Fibroblast of skin of abdomen (primary cell): ENCODE data around the gene NUP107. TPM values are rescaled to one million over a fixed set of nuclear protein-coding genes. Genes with fewer than 3 reads are reported as not detected.
"Not testable (repeated sequence)": the region's sequence is repeated elsewhere in the genome, so short reads cannot be mapped to it uniquely, and the experiment has no call there.

ENCODE experiments used
- DNase-seq: peaks from one replicate; pipeline ENCODE4 v3.0.0-alpha.2; 2013
- polyA plus RNA-seq, 2 experiments: library from polyadenylated mRNA; unstranded; fragments of 120-200 nt; gene quantifications; one replicate each; pipeline ENCODE4 v1.2.1, GENCODE V29; 2013; ENCODE audit not compliant: insufficient read length in 2 of 2

Gene NUP107
- polyA plus RNA-seq (2013, experiment 1 of 2; ENCODE audit: insufficient read length), result 43.8 TPM
- polyA plus RNA-seq (2013, experiment 2 of 2; ENCODE audit: insufficient read length), result 43.8 TPM

GRCh38 chr12:68686595-68687521, at the start of gene NUP107:
Gene NUP107, plus strand, starts transcription at chr12:68686978. Its CDS starts 88 bp downstream, at chr12:68687066.
- DNase-seq, result peak; percentile 99

DNA sequence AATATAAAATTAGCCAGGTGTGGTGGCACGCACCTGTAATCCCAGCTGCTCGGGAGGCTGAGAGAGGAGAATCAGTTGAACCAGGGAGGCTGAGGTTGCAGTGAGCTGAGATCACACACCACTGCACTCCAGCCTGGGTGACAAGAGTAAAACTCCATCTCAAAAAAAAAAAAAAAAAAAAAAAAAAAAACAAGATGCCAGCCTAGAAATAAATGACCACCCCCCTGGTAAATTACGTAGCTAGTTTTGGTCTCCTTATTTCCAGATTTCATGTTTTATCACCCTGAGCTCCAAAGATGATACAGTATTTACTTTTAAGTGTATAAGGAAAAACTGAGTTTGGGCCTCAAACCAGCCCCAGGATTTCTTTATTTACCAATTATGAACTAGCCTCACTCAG, 49.3 kb upstream of the NUP107 start:
- DNase-seq, result not testable (repeated sequence)

GRCh38 chr12:68638171-68638570, 48.6 kb upstream of the NUP107 start:
- no peak for DNase-seq

GRCh38 chr12:68638721-68639395, 47.9 kb upstream of the NUP107 start:
- DNase-seq, result no peak

DNA sequence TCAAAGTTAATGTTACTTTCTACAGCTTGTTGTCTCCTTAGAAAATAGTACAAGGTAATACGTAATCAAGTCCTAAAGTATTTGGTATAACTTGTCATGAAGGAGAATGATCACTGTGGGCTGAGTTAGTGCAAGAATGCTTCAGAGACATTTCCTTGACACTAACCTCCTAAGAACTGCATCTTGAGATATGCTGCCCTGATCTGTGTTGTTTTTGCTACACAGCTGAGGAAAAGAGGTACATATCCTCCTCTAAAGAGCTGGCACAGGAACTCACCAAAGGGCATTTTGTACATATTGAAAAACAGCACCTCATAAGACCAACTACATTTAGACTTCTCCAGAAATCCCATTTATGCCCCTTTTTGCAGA, 47.4 kb upstream of the NUP107 start:
- DNase-seq, result no peak

DNA sequence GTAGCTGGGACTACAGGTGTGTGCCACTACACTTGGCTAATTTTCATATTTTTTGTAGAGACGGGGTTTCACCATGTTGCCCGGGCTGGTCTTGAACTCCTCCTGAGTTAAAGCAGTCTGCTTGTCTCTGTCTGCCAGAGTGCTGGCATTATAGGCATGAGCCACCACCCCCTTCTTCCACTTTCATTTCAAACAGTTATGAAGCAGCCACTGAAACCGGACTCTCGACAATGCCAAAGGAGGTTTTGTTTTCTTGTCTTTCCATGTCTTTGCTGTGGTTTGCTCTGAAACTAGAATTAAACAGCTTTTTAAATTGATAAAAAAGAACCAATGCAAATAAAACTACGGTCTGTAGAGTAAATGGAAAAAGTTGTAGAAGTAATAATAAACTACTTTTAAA, 45.6 kb upstream of the NUP107 start:
- DNase-seq, result no peak

DNA sequence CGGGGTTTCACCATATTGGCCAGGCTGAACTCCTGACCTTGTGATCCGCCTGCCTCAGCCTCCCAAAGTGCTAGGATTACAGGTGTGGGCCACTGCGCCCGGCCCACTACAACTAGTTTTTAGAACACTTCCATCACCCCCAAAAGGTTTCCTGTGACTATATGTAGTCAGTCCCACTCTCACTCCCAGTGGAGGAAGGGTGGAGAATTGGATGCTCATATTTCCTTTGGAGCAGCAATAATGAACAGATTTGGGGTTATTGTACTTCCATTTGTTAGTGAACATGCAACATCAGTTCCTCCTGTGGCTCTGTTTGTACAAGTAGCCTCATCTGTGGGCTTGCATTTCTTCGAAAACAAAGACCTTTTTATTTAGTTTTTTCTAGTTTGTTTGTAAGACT, 40.3 kb upstream of the NUP107 start:
- no peak for DNase-seq

- DNase-seq, result no peak
Observed at GRCh38 chr12:68647507-68647906, 39.3 kb upstream of the NUP107 start.

GRCh38 chr12:68648179-68648578, 38.6 kb upstream of the NUP107 start:
- DNase-seq, result no peak

DNA sequence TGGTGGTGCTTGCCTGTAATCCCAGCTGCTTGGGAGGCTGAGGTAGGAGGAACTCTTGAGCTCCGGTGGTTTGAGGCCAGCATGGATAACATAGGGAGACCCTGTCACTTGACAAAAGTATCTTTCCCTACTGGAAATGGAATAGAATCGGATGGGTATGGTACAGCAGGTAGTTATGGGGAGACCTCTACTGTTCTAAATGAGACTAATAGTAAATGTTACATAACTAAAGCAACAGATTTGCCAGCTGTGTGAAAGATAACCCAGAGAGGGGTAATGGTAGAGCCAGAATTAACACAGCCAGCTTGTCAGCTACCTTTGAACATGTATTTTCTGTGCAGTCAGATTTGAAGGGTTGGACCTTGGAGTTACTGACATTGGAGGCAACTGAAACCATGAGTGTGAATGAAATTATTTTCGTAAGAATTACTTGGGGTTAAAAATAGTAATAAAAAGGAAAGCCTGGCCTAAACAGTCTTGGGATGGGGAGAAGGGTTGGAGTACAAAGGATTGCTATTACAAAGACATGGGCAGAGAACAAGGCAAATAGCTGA, 21.7 kb upstream of the NUP107 start:
- no peak for DNase-seq

DNA sequence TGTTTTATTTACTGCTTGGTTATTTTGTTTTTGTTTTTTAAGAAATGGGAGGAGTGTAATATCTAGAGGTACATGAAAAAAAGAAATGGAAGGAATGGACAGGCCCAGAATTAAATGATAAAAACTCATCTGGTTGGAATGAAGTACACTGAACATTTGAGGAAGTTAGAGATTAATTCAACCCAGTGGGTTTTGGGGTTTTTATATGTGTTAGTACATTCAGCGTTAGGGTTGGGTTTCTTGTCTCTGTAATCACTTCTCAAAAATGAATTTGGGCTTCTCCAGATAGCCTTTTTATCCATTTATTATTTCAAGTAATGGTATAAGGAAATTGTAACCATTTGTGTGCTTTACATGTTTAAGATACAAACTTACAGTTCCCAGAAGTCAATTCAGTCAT, 19.5 kb upstream of the NUP107 start:
- no peak for DNase-seq

GRCh38 chr12:68667896-68668295, 18.9 kb upstream of the NUP107 start:
- no peak for DNase-seq

GRCh38 chr12:68671179-68671578, 15.6 kb upstream of the NUP107 start:
- no peak for DNase-seq

DNA sequence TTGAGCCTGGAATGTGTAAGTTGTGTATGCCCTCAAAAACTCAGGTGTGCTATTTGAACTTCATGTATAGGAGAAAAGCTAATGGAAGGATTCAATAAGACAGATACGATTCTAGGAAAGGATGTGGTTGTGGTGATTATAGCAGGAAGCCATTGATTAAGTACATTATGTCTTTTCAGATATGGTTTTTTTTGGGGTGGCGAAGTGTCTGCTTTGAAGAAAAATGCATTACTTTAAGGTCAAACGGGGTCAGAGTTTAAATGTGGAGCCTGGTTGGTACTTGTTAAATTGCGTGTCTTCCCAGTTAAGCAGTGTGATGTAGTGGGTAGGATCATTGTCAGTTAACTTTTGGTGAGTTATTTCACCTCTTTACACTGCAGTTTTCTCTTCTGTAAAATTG, 13.0 kb upstream of the NUP107 start:
- no peak for DNase-seq

DNA sequence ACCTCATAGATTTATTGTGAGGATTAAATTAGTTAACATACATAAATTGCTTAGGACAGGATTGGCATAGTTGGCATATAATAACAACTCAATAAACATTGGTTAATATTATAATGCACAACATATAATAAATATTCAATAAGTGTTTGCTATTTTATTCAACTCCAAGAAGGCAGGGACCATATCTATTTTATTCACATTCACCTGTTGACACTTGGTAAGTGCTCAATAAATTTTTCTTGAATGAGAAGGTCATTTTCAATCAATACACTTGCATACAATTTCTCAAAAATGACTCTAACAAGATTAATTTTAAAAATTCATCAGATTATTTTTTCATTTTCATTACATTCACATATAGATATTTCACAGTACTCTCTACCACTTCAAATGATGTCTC, 12.4 kb upstream of the NUP107 start:
- DNase-seq, result no peak

- peak; percentile 54 for DNase-seq
Observed at GRCh38 chr12:68675101-68675842, 11.5 kb upstream of the NUP107 start.

- not testable (repeated sequence) for DNase-seq
Observed at GRCh38 chr12:68676854-68677253, 9.9 kb upstream of the NUP107 start.

DNA sequence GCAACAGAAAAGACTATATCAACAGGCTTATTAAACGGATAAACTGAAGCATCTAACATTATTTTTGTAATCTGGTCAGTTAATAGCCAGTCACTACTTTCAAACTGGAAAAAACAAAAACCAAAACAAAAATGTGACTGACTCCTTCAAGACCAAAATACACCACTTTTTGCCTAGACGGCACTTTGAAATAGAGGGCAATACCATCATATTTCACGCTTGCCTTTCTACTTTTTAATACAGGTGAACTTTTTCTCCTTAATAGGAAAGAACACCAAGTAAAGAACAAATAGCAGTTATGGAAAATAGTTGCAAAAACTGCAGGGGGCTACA, 550 bp upstream of the NUP107 start:
- DNase-seq, result no peak

DNA sequence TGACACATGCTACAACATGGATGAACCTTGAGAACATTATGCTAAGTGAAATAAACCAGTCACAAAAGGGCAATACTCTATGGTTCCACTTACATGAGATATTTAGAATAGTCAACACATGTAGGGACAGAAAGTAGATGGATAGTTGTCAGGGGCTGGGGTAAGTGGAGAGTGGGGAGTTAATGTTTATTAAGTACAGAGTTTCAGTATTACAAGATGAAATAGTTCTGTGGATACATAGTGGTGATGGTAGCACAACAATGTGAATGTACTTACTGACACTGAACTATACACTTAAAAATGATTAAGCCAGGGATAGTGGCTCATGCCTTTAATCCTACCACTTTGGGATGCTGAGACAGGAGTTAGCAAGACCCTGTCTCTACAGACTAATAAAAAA, 8.7 kb downstream of the NUP107 start:
- no peak for DNase-seq

- no peak for DNase-seq
Observed at GRCh38 chr12:68699486-68699885, 12.7 kb downstream of the NUP107 start.

- DNase-seq, result no peak
Observed at GRCh38 chr12:68727776-68728175, 41.0 kb downstream of the NUP107 start.

DNA sequence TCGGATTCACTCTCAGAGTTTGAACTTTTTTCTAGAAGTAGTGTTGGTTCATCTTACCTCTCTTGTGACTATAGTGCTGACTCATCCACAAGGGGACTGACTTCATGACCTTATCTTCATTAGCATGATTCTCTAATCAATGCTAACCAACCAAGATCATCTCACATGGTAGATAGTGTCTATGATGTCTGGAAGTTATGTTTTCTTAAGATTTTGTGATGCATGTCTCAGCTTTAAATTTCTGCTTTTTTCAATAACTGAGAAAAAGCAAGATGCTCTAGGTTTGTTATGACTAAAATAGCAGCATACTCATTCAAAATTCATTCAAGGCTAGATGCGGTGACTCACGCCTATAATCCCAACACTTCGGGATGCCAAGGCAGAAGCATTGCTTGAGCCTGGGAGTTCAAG, 46.9 kb downstream of the NUP107 start:
- peak; percentile 64 for DNase-seq

GRCh38 chr12:68739891-68740290, 53.1 kb downstream of the NUP107 start:
- DNase-seq, result no peak
